ENCODE measurements around the gene SUSD6. TPM values are rescaled to one million over a fixed set of nuclear protein-coding genes. Genes with fewer than 3 reads are reported as not detected.

Gene SUSD6
- polyA plus RNA-seq, 1 experiment, result 14.4 TPM

- ChIA-PET POLR2A (interaction anchor here (0.6 to 0.9 kb wide), 4 partner anchors 13 to 1965 kb away, joined by 3 to 4 read pairs (median 3); no protein-coding TSS in a partner anchor), CTCF (interaction anchor here (0.6 to 2.8 kb wide), 6 partner anchors 10 to 184 kb away, joined by 3 to 6 read pairs (median 4); no protein-coding TSS in a partner anchor)
- no peaks in the 10 kb centered on the region for H3K27me3 ChIP-seq (ENCODE audit: control insufficient read depth, insufficient read depth, low read length)
- TF ChIP-seq CTCF (IDR thresholded peaks at IDR 0.05; ENCODE audit: low read depth, low read length), result no peak
- H3K4me3 ChIP-seq (ENCODE audit: low read depth, low read length), result no peak overlapping the region
- no peak for DNase-seq (ENCODE audit: low read depth, low spot score)
- peak overlapping the region; percentile 31 for H3K27ac ChIP-seq (ENCODE audit: low read depth, low read length)
- no peaks in the 10 kb centered on the region for H3K9me3 ChIP-seq (ENCODE audit: control insufficient read depth, insufficient read depth, low read length)
Measured at GRCh38 chr14:69629225-69630127, 18.1 kb downstream of the SUSD6 start.

GRCh38 chr14:69630360-69630759 is 19.0 kb downstream of the SUSD6 start:
- H3K27me3 ChIP-seq (ENCODE audit: control insufficient read depth, insufficient read depth, low read length), result no peaks in the 10 kb centered on the region
- ChIA-PET POLR2A (interaction anchor here (0.7 kb wide), 1 partner anchor 18 kb away, joined by 3 read pairs; no protein-coding TSS in a partner anchor), CTCF (interaction anchor here (0.6 to 2.8 kb wide), 6 partner anchors 10 to 127 kb away, joined by 3 to 7 read pairs (median 5); no protein-coding TSS in a partner anchor)
- H3K27ac ChIP-seq (ENCODE audit: low read depth, low read length), result peak overlapping the region; percentile 76
- no peaks in the 10 kb centered on the region for H3K9me3 ChIP-seq (ENCODE audit: control insufficient read depth, insufficient read depth, low read length)
- DNase-seq (ENCODE audit: low read depth, low spot score), result no peak
- H3K4me3 ChIP-seq (ENCODE audit: low read depth, low read length), result no peak overlapping the region
- no peak for TF ChIP-seq CTCF (IDR thresholded peaks at IDR 0.05; ENCODE audit: low read depth, low read length)

- ChIA-PET CTCF (interaction anchor here (0.6 kb wide), 1 partner anchor 27 kb away, joined by 3 read pairs; no protein-coding TSS in a partner anchor), POLR2A (no interaction called here)
- DNase-seq (ENCODE audit: low read depth, low spot score), result no peak
Measured at GRCh38 chr14:69631509-69631908, 20.1 kb downstream of the SUSD6 start.

GRCh38 chr14:69632164-69632563 is 20.8 kb downstream of the SUSD6 start:
- ChIA-PET CTCF (no interaction called here), POLR2A (no interaction called here)
- H3K9me3 ChIP-seq (ENCODE audit: control insufficient read depth, insufficient read depth, low read length), result no peaks in the 10 kb centered on the region
- no peak overlapping the region for H3K4me3 ChIP-seq (ENCODE audit: low read depth, low read length)
- no peak for TF ChIP-seq CTCF (IDR thresholded peaks at IDR 0.05; ENCODE audit: low read depth, low read length)
- H3K27me3 ChIP-seq (ENCODE audit: control insufficient read depth, insufficient read depth, low read length), result no peaks in the 10 kb centered on the region
- DNase-seq (ENCODE audit: low read depth, low spot score), result no peak
- peak overlapping the region; percentile 63 for H3K27ac ChIP-seq (ENCODE audit: low read depth, low read length)

More at GRCh38 chr14:69631509-69631908, 20.1 kb downstream of the SUSD6 start:
- H3K4me3 ChIP-seq (ENCODE audit: low read depth, low read length), result no peak overlapping the region
- no peak for TF ChIP-seq CTCF (IDR thresholded peaks at IDR 0.05; ENCODE audit: low read depth, low read length)
- H3K9me3 ChIP-seq (ENCODE audit: control insufficient read depth, insufficient read depth, low read length), result no peaks in the 10 kb centered on the region
- no peaks in the 10 kb centered on the region for H3K27me3 ChIP-seq (ENCODE audit: control insufficient read depth, insufficient read depth, low read length)
- H3K27ac ChIP-seq (ENCODE audit: low read depth, low read length), result peak overlapping the region; percentile 63

- POLR2A ChIA-PET, result no interaction called here
- Histone ChIP-seq H3K4me3 (ENCODE audit: low read depth, low read length) (no peak overlapping the region), H3K27me3 (ENCODE audit: control insufficient read depth, insufficient read depth, low read length) (no peaks in the 10 kb centered on the region), H3K27ac (ENCODE audit: low read depth, low read length) (peak overlapping the region; percentile 63), H3K9me3 (ENCODE audit: control insufficient read depth, insufficient read depth, low read length) (no peaks in the 10 kb centered on the region)
- CTCF ChIA-PET, result no interaction called here
- no peak for DNase-seq (ENCODE audit: low read depth, low spot score)
- TF ChIP-seq CTCF (IDR thresholded peaks at IDR 0.05; ENCODE audit: low read depth, low read length), result no peak
Measured at GRCh38 chr14:69632593-69633151, 21.3 kb downstream of the SUSD6 start.

Measured in AG04450 (cell line).